ENCODE data around the gene ATP6AP2. TPM values are rescaled to one million over a fixed set of nuclear protein-coding genes. Genes with fewer than 3 reads are reported as not detected.

The ATP6AP2 gene
- total RNA-seq, 1 donor: 113 TPM

GRCh38 chrX:40644176-40644575 lies 63.4 kb downstream of the ATP6AP2 start:
- TF ChIP-seq CTCF (IDR thresholded peaks at IDR 0.05; ENCODE audit: insufficient read depth, low read length): no peak
- peak; percentile 77 for DNase-seq (ENCODE audit: low read depth)
- H3K4me3 ChIP-seq (ENCODE audit: low read depth, low read length): no peak overlapping the region

- peak; percentile 78 for DNase-seq (ENCODE audit: low read depth)
- no peak for TF ChIP-seq CTCF (IDR thresholded peaks at IDR 0.05; ENCODE audit: insufficient read depth, low read length)
- peak overlapping the region; percentile 63 for H3K4me3 ChIP-seq (ENCODE audit: low read depth, low read length)
Observed at GRCh38 chrX:40644821-40645358, 64.1 kb downstream of the ATP6AP2 start.

- peak; percentile 33 for DNase-seq (ENCODE audit: low read depth)
- peak overlapping the region; percentile 80 for H3K4me3 ChIP-seq (ENCODE audit: low read depth, low read length)
- TF ChIP-seq CTCF (IDR thresholded peaks at IDR 0.05; ENCODE audit: insufficient read depth, low read length): no peak
Observed at GRCh38 chrX:40646489-40647306, 65.9 kb downstream of the ATP6AP2 start.

- no peak for TF ChIP-seq CTCF (IDR thresholded peaks at IDR 0.05; ENCODE audit: insufficient read depth, low read length)
- H3K4me3 ChIP-seq (ENCODE audit: low read depth, low read length): peak within 1 kb of the TSS; percentile 80
- DNase-seq (ENCODE audit: low read depth): peak; percentile 91
Observed at GRCh38 chrX:40647307-40648197, 66.8 kb downstream of the ATP6AP2 start, which contains the start of gene CXorf38. Gene CXorf38, minus strand, starts transcription at chrX:40647561. Its CDS starts 41 bp downstream, at chrX:40647520.

GRCh38 chrX:40651620-40652223 lies 71.0 kb downstream of the ATP6AP2 start:
- H3K4me3 ChIP-seq (ENCODE audit: low read depth, low read length): no peak overlapping the region
- DNase-seq (ENCODE audit: low read depth): peak; percentile 81
- peak; percentile 64 for TF ChIP-seq CTCF (IDR thresholded peaks at IDR 0.05; ENCODE audit: insufficient read depth, low read length)

- DNase-seq (ENCODE audit: low read depth): no peak
- no peak overlapping the region for H3K4me3 ChIP-seq (ENCODE audit: low read depth, low read length)
- no peak for TF ChIP-seq CTCF (IDR thresholded peaks at IDR 0.05; ENCODE audit: insufficient read depth, low read length)
Observed at GRCh38 chrX:40652664-40653063, 71.9 kb downstream of the ATP6AP2 start.

Measured in fibroblast of the aortic adventitia (primary cell).